Measurements from ENCODE around the gene TM9SF2. TPM values are rescaled to one million over a fixed set of nuclear protein-coding genes. Genes with fewer than 3 reads are reported as not detected.
A peak's percentile ranks its signal among the peaks of the same experiment; 100 is the strongest.

TM9SF2 gene
- total and polyA plus RNA-seq, 2 of the 4 experiments (the other 2 are of a cell fraction) = 46.1 to 85.5 TPM

DNA sequence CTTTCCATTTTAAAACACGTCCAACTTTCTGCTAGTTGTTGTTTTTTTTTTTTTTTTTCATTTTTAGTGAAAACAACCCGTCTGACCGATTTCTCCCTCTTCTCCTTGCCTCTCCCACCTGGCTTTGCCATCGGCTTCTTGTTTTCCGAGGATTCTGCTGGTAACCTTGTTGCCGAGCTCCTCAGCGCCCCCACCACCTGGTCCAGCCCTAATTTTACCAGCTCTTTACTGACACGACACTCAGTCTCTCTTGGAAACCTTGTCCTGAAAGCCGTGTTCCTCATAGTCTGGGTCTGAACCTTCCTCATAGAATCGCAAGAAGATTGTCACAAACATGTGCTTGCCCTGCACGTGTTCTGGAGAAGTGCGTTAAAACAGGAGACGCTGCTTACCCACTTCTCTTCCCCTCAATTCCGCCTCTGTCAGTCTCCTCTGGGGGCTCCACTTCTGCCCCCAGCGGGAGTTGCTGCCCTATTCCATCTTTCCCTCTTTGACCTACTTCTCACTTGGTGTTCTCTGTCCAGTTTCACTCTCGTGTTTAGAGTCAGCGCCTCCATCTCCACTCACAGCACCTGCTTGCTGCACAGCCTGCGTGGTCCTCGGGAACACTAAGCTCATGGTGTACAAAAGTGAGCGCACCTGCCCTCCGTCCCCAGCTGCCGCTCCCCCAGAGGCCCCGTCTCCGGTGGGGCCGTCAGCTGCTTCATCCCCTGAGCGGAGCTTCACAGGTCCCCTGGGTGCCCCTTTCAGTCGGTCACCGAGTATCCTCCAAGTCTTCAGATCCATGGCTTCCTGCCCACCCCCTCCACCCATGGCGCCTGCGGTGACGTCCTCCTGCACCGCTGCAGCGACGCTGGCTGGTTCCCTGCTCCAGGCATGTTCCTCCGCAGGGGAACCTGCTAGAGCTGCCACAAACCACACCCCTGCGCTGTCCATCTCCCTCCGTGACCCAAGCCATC, 65.1 kb downstream of the TM9SF2 start:
- Histone ChIP-seq H3K79me1 (ENCODE audit: low read depth in 1 of 2, low read length in 2 of 2) (peaks cover 0 to 4% of the 10 kb centered on the region in 2 experiments; a peak in 1 of 4 replicates), H3K14ac (replicated peaks; ENCODE audit: low read depth, low read length) (no peak overlapping the region), H2AK9ac (replicated peaks; ENCODE audit: low read depth, low read length, poor library complexity) (peak overlapping the region; percentile 24), H2BK5ac (ENCODE audit: low read depth, low read length, poor library complexity, severe bottlenecking) (no peak overlapping the region), H4K20me1 (ENCODE audit: insufficient read depth, low read length) (no peaks in the 10 kb centered on the region), H3K4ac (ENCODE audit: low read depth, low read length) (no peak overlapping the region), H3K36me3 (ENCODE audit: control insufficient read depth, insufficient read depth, low read length) (peaks cover 4% of the 10 kb centered on the region), H3K56ac (ENCODE audit: extremely low read depth, insufficient read depth, low read length) (no peak overlapping the region), H2BK20ac (ENCODE audit: low read depth, low read length) (no peak overlapping the region), H2AFZ (replicated peaks; ENCODE audit: low read length, poor library complexity) (no peak overlapping the region), H4K5ac (ENCODE audit: low read depth, low read length) (no peak overlapping the region), H4K91ac (ENCODE audit: insufficient read depth, low read depth, low read length) (no peak overlapping the region), H3K27me3 (ENCODE audit: control insufficient read depth, insufficient read depth, low read length) (no peaks in the 10 kb centered on the region), H3K27ac (ENCODE audit: insufficient read depth, low read length) (no peak overlapping the region), H3K9me1 (ENCODE audit: insufficient read depth, low read length) (no peaks in the 10 kb centered on the region; the same call in 1 of the 2 replicates), H3K4me1 (ENCODE audit: control insufficient read depth, insufficient read depth, low read length) (no peaks in the 10 kb centered on the region), H3K9me3 (ENCODE audit: control insufficient read depth, insufficient read depth, low read length) (peaks cover 3% of the 10 kb centered on the region; the same call in 1 of the 2 replicates), H4K8ac (ENCODE audit: low read depth in 2 of 2, low read length in 2 of 2) (no peak overlapping the region), H2BK120ac (ENCODE audit: low read depth, low read length) (no peak overlapping the region), H3K4me2 (ENCODE audit: low read depth, low read length) (no peak overlapping the region), H2BK15ac (ENCODE audit: low read depth, low read length) (no peak overlapping the region), H3K18ac (ENCODE audit: low read depth, low read length) (no peak overlapping the region), H3K23ac (ENCODE audit: low read depth, low read length) (no peak overlapping the region), H2AK5ac (ENCODE audit: low read depth, low read length) (no peak overlapping the region), H3K4me3 (ENCODE audit: insufficient read depth, low read depth, low read length) (no peak overlapping the region), H3K9ac (ENCODE audit: low read depth, low read length) (no peak overlapping the region)
- dilution Hi-C loops (cut with HindIII; ENCODE audit: low sequenced_read_pairs, unreplicated experiment) = no loop called here
- in situ Hi-C loops (cut with MboI; ENCODE audit: low sequenced_read_pairs) = no loop called here
- WGBS, 2 experiments (ENCODE audit: extremely low coverage in 2 of 2, insufficient read length in 1 of 2) = 84% methylated on average over 21 of the region's 37 CpGs; no CpG with 5 or more reads in 1 of the 2 experiments
- POLR2A ChIA-PET (ENCODE audit: unreplicated experiment) = no interaction called here
- intact Hi-C loops (cut with micrococcal nuclease) = no loop called here
- DNase-seq (no peak), ATAC-seq (ENCODE audit: low read depth) (no peak)
- CTCF ChIA-PET = no interaction called here
- no TSS peak for BruUV-seq (replicated peaks)
- TF ChIP-seq NFE2L2 (IDR thresholded peaks at IDR 0.05; ENCODE audit: low read depth, low read length) (no peak), MXI1 (IDR thresholded peaks at IDR 0.05; ENCODE audit: borderline replicate concordance, low read depth, low read length) (no peak), FOS (IDR thresholded peaks at IDR 0.05; ENCODE audit: low read depth, low read length) (no peak), CHD1 (IDR thresholded peaks at IDR 0.05; ENCODE audit: low read depth, low read length) (no peak), RAD21 (IDR thresholded peaks at IDR 0.05; ENCODE audit: low read length) (no peak), BHLHE40 (IDR thresholded peaks at IDR 0.05; ENCODE audit: low read depth, low read length) (no peak), MAZ (IDR thresholded peaks at IDR 0.05; ENCODE audit: borderline replicate concordance, low read depth, low read length) (no peak), MAFK (IDR thresholded peaks at IDR 0.05; ENCODE audit: low read depth, low read length) (no peak), RFX5 (IDR thresholded peaks at IDR 0.05; ENCODE audit: low read depth, low read length) (no peak), RCOR1 (IDR thresholded peaks at IDR 0.05; ENCODE audit: insufficient replicate concordance, low read length) (no peak)
- TF ChIP-seq, protein P1, sequence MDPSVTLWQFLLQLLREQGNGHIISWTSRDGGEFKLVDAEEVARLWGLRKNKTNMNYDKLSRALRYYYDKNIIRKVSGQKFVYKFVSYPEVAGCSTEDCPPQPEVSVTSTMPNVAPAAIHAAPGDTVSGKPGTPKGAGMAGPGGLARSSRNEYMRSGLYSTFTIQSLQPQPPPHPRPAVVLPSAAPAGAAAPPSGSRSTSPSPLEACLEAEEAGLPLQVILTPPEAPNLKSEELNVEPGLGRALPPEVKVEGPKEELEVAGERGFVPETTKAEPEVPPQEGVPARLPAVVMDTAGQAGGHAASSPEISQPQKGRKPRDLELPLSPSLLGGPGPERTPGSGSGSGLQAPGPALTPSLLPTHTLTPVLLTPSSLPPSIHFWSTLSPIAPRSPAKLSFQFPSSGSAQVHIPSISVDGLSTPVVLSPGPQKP (IDR thresholded peaks at IDR 0.05; ENCODE audit: borderline replicate concordance, low read depth, low read length) = no peak
